ENCODE results near the gene SYTL5.

DNA sequence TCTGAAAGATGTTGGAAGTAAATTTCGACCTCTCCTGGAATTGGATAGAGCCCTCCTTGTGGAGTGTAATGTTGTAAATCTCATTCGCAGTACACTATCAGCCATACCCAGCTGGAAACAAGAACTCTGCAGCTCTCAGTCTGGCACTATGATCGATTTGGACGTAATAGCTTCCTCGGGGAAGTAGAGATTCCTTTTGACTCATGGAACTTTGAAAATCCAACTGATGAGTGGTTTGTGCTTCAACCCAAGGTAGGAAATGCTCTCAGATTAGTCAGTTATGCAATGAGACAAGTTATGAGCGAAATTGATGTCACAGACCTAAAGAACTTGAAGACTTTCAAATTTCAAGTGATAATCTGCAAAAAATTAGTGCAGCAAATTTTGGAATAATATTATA is 103.9 kb downstream of the SYTL5 start:
- TF ChIP-seq ZNF274 (IDR thresholded peaks at IDR 0.05; ENCODE audit: low read depth, low read length) (no peak), YY1 (IDR thresholded peaks at IDR 0.05; ENCODE audit: insufficient read depth, insufficient read length) (no peak)
